ENCODE data around the gene STX5.
A peak's percentile ranks its signal among the peaks of the same experiment; 100 is the strongest.

DNA sequence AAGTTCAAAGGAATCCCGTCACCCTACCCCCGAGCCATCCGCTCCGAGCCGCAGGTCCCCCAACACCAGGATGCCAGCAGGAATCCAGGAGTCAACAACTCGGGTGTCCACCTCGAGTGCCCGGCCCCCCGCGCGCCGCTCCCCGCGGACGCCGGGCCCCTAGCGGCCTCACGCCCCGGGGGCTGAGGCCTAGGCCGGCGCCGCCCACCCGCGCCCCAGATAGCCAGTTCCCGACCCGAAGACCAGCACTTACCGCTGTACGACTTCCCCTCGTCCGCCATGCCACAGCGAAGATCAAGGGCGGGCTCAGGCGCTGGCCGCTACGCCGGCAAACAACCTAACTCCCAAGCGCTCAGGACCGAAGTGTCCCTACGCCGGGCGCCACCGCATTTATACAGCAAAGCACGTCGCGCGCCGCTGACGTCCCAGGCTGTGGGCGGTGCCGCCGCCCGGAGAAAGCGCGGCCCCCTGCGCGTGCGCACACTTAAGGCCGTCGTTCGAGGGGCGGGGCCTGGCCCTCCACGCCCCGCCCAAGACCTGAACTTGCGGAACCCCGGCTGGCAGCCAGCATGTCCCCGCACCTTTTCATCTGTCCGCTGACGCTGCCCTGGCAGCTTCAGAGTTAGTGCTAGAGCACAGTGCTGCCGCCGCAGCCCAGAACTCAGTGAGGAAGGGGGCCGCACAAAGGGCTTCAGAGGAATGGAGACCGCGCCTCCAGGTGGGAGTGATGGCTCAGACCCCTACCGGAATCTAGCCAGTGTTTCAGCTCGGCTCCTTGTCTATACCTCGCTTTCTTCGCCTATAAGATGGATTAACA is 26.6 kb downstream of the STX5 start, which contains the start of gene NXF1:
- TF ChIP-seq, protein P1, sequence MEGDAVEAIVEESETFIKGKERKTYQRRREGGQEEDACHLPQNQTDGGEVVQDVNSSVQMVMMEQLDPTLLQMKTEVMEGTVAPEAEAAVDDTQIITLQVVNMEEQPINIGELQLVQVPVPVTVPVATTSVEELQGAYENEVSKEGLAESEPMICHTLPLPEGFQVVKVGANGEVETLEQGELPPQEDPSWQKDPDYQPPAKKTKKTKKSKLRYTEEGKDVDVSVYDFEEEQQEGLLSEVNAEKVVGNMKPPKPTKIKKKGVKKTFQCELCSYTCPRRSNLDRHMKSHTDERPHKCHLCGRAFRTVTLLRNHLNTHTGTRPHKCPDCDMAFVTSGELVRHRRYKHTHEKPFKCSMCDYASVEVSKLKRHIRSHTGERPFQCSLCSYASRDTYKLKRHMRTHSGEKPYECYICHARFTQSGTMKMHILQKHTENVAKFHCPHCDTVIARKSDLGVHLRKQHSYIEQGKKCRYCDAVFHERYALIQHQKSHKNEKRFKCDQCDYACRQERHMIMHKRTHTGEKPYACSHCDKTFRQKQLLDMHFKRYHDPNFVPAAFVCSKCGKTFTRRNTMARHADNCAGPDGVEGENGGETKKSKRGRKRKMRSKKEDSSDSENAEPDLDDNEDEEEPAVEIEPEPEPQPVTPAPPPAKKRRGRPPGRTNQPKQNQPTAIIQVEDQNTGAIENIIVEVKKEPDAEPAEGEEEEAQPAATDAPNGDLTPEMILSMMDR (IDR thresholded peaks at IDR 0.05): peak; percentile 23
- no peak for TF ChIP-seq EZH2phosphoT487 (IDR thresholded peaks at IDR 0.05)
